GM21390 (cell line): ENCODE data around the gene GPN3.
"Not testable (repeated sequence)": the region's sequence is repeated elsewhere in the genome, so short reads cannot be mapped to it uniquely, and the experiment has no call there.

Source experiments
- ATAC-seq: cut with Tn5 transposase; IDR thresholded peaks from one replicate; pipeline ENCODE4 v1.9.1; 2021; ENCODE audit not compliant: unreplicated experiment

Gene GPN3

DNA sequence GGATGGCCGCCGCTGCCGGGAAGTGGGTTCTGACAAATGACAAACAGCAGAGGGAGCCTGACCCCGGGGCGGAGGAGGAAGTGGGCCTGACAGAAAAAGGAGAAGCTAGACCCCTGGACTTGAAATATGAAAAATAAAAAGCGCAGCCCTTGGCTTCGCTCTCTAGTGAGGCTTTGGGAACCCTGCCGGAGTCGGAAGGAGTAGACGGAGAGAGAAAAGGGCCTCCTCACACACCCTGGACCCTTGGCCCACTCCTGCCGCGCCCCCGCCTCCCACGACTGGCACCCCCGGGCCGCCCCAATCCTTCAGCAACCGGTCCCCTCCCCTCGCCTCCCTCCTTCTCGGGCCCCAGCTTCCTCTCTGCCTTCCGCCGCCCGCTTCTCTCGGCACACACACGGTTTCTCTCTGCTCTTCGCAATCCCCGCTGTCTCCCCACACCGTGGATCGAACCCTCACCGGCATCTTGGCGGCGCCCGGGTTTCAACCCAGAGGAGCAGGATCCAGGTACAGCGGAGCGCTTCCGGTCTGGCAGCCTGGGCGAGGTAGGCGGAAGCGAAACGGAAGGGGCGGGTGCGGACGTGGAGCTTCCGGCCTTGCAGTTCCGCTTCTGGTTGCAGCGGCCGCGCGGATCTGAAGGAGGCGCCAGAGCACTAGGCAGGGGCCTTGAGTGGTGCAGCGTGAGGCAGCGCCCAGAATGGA, 18.1 kb downstream of the GPN3 start, which contains the start of gene ARPC3:
ARPC3 (minus strand) TSS at position 539 of the 699 bp plus-strand sequence; CDS start at position 462, 77 bp downstream.
- peak; percentile 90 for ATAC-seq

- no peak for ATAC-seq
Measured at GRCh38 chr12:110444455-110444854, 23.6 kb downstream of the GPN3 start.

- ATAC-seq, result no peak
Measured at GRCh38 chr12:110436231-110436630, 31.8 kb downstream of the GPN3 start.

DNA sequence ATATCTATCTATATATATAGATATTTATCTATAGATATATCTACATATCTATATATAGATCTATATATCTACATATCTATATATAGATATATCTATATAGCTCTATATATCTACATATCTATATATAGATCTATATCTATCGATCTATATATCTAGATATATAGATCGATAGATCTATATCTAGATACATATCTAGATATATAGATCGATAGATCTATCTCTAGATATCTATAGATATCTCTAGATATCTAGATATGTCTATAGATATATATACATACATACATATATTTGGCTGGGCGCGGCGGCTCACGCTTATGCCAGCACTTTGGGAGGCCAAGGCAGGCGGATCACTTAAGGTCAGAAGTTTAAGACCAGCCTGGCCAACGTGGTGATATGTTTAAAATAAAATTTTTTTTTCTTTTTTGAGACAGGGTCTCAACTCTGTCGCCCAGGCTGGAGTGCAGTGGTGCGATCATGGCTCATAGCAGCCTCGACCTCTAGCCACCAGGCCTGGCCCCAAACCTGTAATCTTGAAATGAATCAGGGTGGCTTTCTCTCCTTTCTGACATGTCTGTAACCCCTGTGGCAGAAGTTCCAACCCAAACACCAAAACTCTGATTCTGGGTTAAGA, 36.0 kb downstream of the GPN3 start:
- ATAC-seq, result no peak

DNA sequence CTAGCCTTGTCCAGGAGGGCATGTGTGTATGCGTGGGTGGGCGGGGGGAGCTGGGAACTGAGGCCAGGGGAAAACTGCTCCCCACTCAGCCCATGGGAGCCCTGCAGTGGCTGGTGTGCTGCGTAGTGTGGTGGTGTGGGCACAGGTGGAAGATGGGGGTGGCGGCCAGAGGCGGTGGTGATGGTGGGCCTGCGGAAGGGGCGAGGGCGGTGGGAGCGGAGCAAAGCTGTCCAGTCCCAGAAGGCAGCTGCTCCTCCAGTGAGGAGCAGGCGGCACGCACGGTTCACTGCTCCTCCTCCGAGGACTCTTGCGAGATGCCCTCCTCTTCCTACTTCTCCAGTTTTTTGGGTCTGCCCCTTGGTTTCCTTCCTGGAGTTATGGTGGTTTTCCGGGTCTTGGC, 38.4 kb downstream of the GPN3 start:
- not testable (repeated sequence) for ATAC-seq

DNA sequence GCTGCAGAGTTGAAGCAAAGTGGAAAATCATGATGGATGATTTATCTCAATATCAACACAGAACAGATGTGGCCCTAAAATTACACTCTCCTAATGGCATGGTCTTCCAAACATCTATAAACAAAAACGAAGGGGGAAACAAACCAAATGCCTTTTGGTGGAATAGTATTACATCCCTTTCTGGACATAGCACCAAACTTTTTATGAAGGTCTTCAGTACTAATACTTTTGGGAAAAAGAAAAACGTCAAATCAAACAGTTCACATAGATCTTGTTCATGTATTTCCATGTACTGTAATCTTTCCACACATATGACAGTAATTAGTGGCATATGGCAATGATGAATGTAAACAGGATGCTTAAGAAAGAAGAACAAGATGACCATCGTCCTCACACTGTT, 41.7 kb downstream of the GPN3 start:
- no peak for ATAC-seq

- no peak for ATAC-seq
Measured at GRCh38 chr12:110424237-110424636, 43.8 kb downstream of the GPN3 start.

DNA sequence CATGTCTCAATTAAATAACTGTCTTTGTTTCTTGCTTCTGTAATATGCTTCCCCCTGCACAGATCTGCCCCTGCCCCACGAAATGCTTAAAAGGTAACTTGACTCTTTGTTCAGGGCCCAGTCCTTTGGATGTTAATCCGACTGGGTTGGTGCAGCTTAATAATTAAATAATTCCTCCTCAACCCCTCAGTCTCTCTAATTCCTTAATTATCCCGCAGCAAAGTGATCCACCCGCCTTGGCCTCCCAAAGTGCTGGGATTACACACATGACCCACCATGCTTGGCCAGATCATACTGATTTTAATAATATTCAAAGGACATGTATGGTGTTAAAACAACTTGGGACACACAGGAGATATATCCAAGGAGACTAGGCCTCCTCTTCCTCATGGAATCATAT, 46.4 kb downstream of the GPN3 start:
- ATAC-seq, result no peak

GRCh38 chr12:110421159-110421661, 46.8 kb downstream of the GPN3 start:
- no peak for ATAC-seq

DNA sequence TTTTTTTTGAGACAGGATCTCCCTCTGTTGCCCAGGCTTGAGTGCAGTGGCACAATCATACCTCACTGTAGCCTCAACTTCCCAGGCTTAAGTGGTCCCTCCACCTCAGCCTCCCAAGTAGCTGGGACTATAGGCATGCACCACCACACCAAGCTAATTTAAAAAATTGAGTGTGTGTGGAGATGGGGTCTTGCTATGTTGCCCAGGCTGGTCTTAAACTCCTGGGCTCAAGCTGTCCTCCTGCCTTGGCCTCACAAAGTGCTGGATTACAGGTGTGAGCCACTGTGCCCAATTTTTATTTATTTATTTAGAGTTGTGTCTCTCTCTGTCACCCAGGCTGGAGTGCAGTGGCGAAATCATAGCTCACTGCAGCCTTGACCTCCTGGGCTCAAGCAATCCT, 47.4 kb downstream of the GPN3 start:
- ATAC-seq, result not testable (repeated sequence)

DNA sequence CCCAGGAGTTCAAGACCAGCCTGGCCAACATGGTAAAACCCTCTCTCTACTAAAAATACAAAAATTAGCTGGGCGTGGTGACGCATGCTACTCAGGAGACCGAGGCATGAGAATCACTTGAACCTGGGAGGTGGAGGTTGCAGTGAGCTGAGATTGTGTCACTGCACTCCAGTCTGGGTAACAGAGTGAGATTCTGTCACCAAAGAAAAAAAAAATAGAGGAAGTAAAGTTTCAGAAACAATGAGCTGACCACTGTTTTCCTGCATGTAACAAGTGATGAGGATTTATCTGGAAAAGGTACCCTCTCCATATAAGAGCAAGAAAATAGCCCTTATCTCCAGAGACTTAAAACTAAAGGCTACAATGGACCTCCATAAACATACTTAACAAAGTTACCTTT, 50.9 kb downstream of the GPN3 start:
- not testable (repeated sequence) for ATAC-seq

- ATAC-seq, result not testable (repeated sequence)
Measured at GRCh38 chr12:110410086-110410485, 58.0 kb downstream of the GPN3 start.

- not testable (repeated sequence) for ATAC-seq
Measured at GRCh38 chr12:110405126-110405662, 62.9 kb downstream of the GPN3 start.

DNA sequence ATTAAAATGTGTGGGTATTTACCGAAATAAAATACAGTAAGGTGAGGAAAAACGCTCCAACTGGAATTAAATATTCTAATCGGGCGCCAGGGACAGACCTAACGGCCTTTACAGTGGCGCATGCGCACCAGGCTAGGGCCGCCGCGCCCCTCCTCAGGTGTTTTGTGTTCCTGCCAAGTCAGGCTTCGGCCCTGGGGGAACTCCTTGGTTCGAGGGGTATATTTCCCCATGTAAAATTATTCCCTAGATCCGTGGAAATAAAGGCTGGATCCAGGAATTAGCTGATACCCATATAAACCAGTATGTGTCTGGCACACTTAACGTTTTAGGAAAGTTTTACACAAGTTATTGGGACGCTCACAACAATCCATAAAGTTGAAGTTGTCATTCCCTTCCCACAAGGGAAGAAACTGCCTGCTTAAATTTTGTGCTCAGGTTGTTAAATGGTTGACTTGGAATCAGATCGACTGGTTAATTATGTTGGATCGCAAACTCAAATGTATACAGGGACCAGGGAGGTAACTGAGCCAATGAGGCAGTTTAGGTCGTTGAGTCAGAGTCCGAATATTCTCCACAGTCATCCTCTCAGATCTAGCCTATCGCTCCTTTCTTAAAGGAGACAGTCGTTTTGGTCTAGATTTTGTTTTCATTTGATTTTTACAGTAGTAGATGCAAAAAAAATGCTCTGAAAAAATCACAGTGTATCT, 63.9 kb downstream of the GPN3 start:
- ATAC-seq, result no peak

DNA sequence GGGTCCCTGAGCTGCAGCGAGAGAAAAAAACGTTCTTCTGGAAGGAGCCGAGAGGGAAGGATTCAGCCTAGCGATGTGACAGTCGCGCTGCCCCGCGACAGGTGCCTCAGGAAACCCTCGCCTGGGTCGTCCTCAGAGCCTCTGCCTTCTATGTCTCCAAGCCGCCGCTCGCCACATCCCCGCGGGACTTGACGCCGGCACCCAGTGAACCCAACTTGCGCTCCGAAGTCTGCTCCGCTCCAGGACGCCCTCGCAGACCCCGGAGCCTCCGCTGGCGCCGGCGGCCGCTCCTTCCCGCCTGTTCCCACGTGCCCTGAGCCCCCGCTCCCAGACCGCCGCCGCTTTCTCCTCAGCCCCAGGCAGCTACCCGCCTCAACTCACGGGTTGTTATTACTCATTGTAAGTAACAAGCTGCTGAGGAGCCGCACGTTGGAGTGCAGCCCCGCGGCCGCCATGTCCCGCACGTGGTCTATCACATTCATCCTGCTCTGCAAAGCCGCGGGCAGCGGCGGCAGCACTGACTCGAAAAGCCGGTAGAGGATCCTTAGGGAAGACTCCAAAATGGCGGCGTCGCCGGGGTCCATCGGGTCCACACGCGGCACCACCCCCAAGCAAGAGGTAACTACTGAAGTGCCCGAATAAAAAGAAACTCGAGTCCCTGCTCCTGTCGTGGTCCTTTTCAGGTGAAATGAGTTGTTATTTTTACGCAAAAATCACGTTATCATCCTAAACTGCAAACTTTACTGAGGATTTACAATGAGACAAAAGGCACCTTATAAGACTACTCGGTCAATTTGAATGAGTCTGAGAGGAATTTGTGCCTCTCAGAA, 64.7 kb downstream of the GPN3 start, which contains the start of gene ANAPC7:
ANAPC7 (minus strand) TSS at position 563 of the 830 bp plus-strand sequence; CDS start at position 482, 81 bp downstream.
- ATAC-seq, result peak; percentile 69
